ENCODE results near the gene CHCHD6. TPM values are rescaled to one million over a fixed set of nuclear protein-coding genes. Genes with fewer than 3 reads are reported as not detected.

Gene CHCHD6
- total RNA-seq, 6 experiments from 2014 or later = 1.7 to 5.3 (median 4.2) TPM

DNA sequence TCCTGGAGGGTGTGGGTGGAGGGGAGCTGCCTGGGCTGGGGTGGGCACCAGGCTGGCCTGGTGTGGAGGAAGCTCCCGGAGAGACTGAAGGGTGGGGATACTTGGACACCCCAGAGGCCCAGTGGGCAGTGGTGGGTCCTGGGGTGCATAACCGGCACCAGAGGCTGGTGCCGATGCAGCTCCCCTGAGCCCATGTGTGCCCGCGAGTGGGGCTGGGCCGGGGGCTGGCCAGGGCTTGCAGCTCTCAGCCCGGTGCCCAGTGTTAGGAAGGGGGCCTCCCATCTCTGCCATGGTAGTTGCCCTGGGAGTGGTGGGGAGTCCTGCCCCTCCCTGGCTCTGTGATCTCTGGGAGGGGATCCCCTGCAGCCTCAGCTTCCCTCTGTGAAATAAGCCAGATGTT, 288.2 kb downstream of the CHCHD6 start:
- H3K4me1 ChIP-seq = no peaks in the 10 kb centered on the region
- no CpG with 5 or more reads among the region's 7 CpGs for WGBS (ENCODE audit: insufficient coverage, low coverage, low lambda C conversion rate, missing lambda C conversion rate)
- TF ChIP-seq, protein P1, sequence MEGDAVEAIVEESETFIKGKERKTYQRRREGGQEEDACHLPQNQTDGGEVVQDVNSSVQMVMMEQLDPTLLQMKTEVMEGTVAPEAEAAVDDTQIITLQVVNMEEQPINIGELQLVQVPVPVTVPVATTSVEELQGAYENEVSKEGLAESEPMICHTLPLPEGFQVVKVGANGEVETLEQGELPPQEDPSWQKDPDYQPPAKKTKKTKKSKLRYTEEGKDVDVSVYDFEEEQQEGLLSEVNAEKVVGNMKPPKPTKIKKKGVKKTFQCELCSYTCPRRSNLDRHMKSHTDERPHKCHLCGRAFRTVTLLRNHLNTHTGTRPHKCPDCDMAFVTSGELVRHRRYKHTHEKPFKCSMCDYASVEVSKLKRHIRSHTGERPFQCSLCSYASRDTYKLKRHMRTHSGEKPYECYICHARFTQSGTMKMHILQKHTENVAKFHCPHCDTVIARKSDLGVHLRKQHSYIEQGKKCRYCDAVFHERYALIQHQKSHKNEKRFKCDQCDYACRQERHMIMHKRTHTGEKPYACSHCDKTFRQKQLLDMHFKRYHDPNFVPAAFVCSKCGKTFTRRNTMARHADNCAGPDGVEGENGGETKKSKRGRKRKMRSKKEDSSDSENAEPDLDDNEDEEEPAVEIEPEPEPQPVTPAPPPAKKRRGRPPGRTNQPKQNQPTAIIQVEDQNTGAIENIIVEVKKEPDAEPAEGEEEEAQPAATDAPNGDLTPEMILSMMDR (IDR thresholded peaks at IDR 0.05) = no peak
- no peak for TF ChIP-seq POLR2A (IDR thresholded peaks at IDR 0.05)
- no peaks in the 10 kb centered on the region for H3K9me3 ChIP-seq
- H3K36me3 ChIP-seq = peaks cover 0 to 3% (median 0%) of the 10 kb centered on the region in 4 donors
- no peak for ATAC-seq
- intact Hi-C loops (cut with DNase I) = no loop called here
- DNase-seq = no peak
- H3K4me3 ChIP-seq = no peak overlapping the region
- H3K27me3 ChIP-seq = no peaks in the 10 kb centered on the region
- H3K27ac ChIP-seq = no peak overlapping the region

DNA sequence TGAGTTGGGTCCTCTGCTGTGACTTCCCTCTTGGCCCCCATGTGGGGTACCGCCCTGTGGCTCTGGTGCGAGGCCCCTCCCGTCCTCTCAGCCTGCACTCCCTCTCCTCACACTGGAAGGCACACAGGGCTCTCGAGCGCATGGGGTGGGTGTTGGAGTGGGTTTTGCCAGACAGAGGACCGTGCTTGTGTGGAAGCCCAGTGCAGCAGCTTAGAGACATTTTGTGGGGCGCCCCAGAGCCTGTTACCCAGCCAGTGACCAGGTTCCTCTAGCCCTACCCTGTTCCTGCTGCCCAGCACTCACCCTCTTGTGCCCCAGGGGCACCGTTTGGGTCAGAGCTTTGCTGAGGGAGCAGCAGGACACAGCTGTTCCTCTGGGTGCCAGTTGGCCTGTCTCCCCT, 288.7 kb downstream of the CHCHD6 start:
- H3K27me3 ChIP-seq = no peaks in the 10 kb centered on the region
- intact Hi-C loops (cut with DNase I) = no loop called here
- no peak overlapping the region for H3K27ac ChIP-seq
- DNase-seq (no peak), ATAC-seq (no peak)
- H3K9me3 ChIP-seq = no peaks in the 10 kb centered on the region
- no peaks in the 10 kb centered on the region for H3K4me1 ChIP-seq
- no peak overlapping the region for H3K4me3 ChIP-seq
- TF ChIP-seq POLR2A (IDR thresholded peaks at IDR 0.05) = no peak
- TF ChIP-seq, protein P1 (IDR thresholded peaks at IDR 0.05) = no peak
- peaks cover 0 to 3% (median 0%) of the 10 kb centered on the region in 4 donors for H3K36me3 ChIP-seq
- no CpG with 5 or more reads among the region's 8 CpGs for whole genome bisulfite sequencing (ENCODE audit: insufficient coverage, low coverage, low lambda C conversion rate, missing lambda C conversion rate)

DNA sequence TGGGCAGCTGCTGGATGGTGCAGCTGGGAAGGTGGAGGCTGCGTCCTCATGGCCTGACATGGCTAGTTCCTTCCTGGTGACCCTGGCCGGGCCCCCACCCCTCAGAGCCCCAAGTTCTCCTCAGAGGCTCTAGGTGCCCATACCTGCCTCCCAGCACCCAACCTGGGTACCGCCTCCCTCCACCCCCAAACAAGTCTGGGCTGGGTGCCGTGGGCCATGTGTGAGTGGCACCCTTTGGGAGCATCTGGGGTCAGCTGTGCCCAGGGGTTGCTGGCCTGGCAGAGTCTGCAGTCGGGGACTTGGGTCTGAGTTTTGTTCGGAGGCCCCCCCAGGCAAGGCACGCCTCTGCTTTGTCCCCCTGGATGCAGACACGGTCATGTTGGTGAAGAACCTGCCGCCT, 289.4 kb downstream of the CHCHD6 start:
- H3K4me1 ChIP-seq = no peaks in the 10 kb centered on the region
- no peak for TF ChIP-seq POLR2A (IDR thresholded peaks at IDR 0.05)
- TF ChIP-seq, protein P1 (IDR thresholded peaks at IDR 0.05) = no peak
- H3K4me3 ChIP-seq = no peak overlapping the region
- intact Hi-C loops (cut with DNase I) = no loop called here
- DNase-seq (no peak), ATAC-seq (no peak)
- H3K36me3 ChIP-seq = peaks cover 0 to 3% (median 0%) of the 10 kb centered on the region in 4 donors
- 90% methylated on average over 2 of the region's 9 CpGs for WGBS (ENCODE audit: insufficient coverage, low coverage, low lambda C conversion rate, missing lambda C conversion rate)
- no peaks in the 10 kb centered on the region for H3K9me3 ChIP-seq
- no peak overlapping the region for H3K27ac ChIP-seq
- H3K27me3 ChIP-seq = no peaks in the 10 kb centered on the region

DNA sequence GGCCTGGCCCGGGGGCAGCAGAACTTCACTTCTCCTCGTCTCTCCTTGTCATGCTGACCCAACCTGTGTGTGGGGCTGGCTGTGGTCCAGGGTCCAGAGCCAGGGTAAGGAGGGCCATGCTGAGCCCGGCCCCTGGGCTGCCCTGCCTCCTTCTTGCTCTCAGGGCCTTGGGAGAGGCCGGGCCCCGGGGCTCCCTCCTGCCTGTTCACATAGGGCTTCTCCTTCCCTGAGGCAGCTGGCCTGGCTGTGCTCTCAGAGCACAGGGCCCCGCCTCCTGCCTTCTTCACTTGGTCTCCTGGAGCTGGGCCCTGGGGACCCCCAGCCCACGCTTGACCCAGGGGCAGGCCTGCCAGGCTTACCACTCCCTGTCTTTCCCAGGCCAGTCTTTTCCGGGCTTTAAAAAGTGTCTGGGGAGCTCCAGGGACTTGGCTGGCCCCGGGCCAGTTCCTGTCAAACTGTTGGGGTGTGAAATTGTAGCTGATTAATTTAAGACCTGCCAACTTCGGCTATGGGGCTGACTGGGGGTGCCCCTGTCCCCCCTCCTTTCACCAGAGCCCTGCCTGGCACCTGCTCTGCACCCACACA, 290.7 kb downstream of the CHCHD6 start:
- intact Hi-C loops (cut with DNase I) = no loop called here
- WGBS (ENCODE audit: insufficient coverage, low coverage, low lambda C conversion rate, missing lambda C conversion rate) = 74% methylated on average over 5 of the region's 10 CpGs
- no peaks in the 10 kb centered on the region for H3K4me1 ChIP-seq

More for the DNA sequence above, 290.7 kb downstream of the CHCHD6 start:
- TF ChIP-seq, protein P1 (IDR thresholded peaks at IDR 0.05) = no peak
- no peak for TF ChIP-seq POLR2A (IDR thresholded peaks at IDR 0.05)
- no peak overlapping the region for H3K27ac ChIP-seq
- ATAC-seq (no peak), DNase-seq (no peak)
- no peak overlapping the region for H3K4me3 ChIP-seq
- H3K27me3 ChIP-seq = no peaks in the 10 kb centered on the region
- peaks cover 0 to under 1% (median 0%) of the 10 kb centered on the region in 4 donors for H3K36me3 ChIP-seq
- no peaks in the 10 kb centered on the region for H3K9me3 ChIP-seq

Data from right lobe of liver (tissue), 6 donors.